Activated CD4-positive, alpha-beta memory T cell treated with anti-CD3 and anti-CD28 coated beads, Interleukin-2, amount 10 ng/mL, durations not matched to agents 7 days and 5 days (primary cell): ENCODE measurements around the gene PPP3CA. TPM values are rescaled to one million over a fixed set of nuclear protein-coding genes. Genes with fewer than 3 reads are reported as not detected.
"Not testable (repeated sequence)": the region's sequence is repeated elsewhere in the genome, so short reads cannot be mapped to it uniquely, and the experiment has no call there.

Experiments
- CTCF ChIA-PET: fragments of 350-600 bp; sonication (Branson Sonifier 250); formaldehyde crosslinking; loops from one replicate; lab custom pipeline; 2021; ENCODE audit warnings: antibody characterized with exemption, inconsistent platforms; lab: Charles Lee
- POLR2A ChIA-PET: fragments of 350-600 bp; sonication (Branson Sonifier 250); formaldehyde crosslinking; loops from one replicate; lab custom pipeline; 2021; ENCODE audit warnings: antibody characterized with exemption; lab: Charles Lee
- DNase-seq: peaks from one replicate; pipeline ENCODE4 v3.0.0-alpha.2; 2020
- H3K27ac Mint-ChIP-seq: one replicate; pipeline ENCODE4 v1.8.0; 2021; ENCODE audit warnings: mild to moderate bottlenecking, mixed read lengths
- H3K27me3 Mint-ChIP-seq: one replicate; pipeline ENCODE4 v1.8.0; 2021; ENCODE audit warnings: mixed read lengths
- H3K36me3 Mint-ChIP-seq: one replicate; pipeline ENCODE4 v1.8.0; 2021; ENCODE audit warnings: low read depth, mixed read lengths
- H3K4me1 Mint-ChIP-seq: one replicate; pipeline ENCODE4 v1.8.0; 2021; ENCODE audit warnings: mixed read lengths
- H3K4me3 Mint-ChIP-seq: one replicate; pipeline ENCODE4 v1.8.0; 2021; ENCODE audit warnings: mild to moderate bottlenecking, mixed read lengths
- H3K9me3 Mint-ChIP-seq: one replicate; pipeline ENCODE4 v1.8.0; 2021; ENCODE audit warnings: mixed read lengths
- total RNA-seq, 2 experiments: library from RNA; stranded (reverse); gene quantifications; one replicate each; pipeline ENCODE4 v1.2.3, GENCODE V29; 2021

Gene PPP3CA
- total RNA-seq, 2 experiments from 2014 or later = 45.5 to 48.6 TPM

DNA sequence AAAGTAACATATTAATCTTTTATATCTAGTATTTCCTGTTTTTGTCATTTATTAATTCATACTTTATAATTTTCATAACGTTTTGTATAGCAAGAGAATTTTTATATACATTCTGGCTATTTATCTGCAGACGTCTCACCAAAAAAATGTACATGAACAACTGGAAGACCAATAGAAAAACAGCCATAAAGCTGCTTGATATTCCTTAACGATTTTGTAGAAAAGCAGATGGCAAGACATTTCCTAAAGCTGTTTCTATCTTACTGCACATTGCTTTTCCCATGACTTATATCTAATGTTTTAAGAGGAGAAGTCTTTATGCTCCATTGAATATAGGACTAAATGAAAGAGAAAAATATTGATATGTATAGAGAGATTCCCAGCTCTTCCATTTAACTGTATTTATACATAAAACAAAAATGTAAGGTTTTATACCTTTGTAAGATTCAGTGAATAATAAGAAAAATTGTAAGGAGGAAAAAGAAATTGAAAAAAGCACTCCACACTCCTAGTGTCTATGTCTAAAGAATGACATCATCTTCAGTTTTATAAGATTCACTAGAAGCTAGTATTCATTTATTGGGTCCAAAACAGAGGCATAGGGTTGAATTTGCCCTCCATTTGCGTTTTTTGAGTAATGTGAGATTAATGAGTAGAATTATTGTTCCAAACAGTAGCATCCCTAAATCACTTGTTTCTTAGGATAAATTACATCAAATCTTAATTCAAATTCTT lies 248.5 kb downstream of the PPP3CA start:
- Mint-ChIP-seq H3K9me3 (no peaks in the 10 kb centered on the region), H3K36me3 (peaks cover 6% of the 10 kb centered on the region), H3K27ac (no peak overlapping the region), H3K27me3 (no peaks in the 10 kb centered on the region), H3K4me1 (peaks cover 17% of the 10 kb centered on the region), H3K4me3 (no peak overlapping the region)
- ChIA-PET CTCF (no interaction called here), POLR2A (no interaction called here)
- no peak for DNase-seq

DNA sequence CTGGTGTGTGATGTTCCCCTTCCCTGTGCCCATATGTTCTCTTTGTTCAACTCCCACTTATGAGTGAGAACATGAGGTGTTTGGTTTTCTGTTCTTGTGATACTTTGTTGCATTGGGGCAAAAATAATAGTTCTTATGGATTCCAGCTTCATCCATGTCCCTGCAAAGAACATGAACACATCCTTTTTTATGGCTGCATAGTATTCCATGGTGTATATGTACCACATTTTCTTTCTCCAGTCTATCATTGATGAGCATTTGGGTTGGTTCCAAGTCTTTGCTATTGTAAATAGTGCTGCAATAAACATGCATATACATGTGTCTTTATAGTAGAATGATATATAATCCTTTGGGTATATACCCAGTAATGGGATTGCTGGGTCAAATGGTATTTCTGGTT lies 254.7 kb downstream of the PPP3CA start:
- H3K4me1 Mint-ChIP-seq, CTCF ChIA-PET, H3K27me3 Mint-ChIP-seq, H3K4me3 Mint-ChIP-seq, H3K9me3 Mint-ChIP-seq, DNase-seq, H3K27ac Mint-ChIP-seq, POLR2A ChIA-PET: not testable (repeated sequence)
- H3K36me3 Mint-ChIP-seq = peaks cover 21% of the 10 kb centered on the region

DNA sequence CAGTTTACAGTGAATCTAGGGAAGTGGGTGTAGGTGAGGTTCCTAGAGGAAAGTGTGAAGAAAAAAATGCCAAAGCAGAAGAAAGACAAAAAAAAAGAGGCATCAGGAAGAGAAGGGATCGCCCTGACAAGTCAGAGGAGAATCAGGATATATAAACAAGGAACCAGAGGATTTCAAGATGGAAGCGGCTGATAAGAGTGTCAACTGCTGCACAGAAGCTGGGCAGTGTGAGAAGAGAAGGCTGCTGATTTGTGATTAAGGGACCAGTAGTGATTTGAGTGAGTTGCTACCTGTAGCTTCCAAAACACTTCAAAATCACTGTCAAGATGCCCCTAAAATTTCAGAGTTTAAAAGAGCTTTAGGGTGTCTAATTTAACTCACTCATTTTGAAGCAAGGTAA lies 258.2 kb downstream of the PPP3CA start:
- H3K4me1 Mint-ChIP-seq = no peaks in the 10 kb centered on the region
- peaks cover 3% of the 10 kb centered on the region for H3K9me3 Mint-ChIP-seq
- H3K27ac Mint-ChIP-seq = no peak overlapping the region
- DNase-seq = no peak
- peaks cover 26% of the 10 kb centered on the region for H3K36me3 Mint-ChIP-seq
- no peak overlapping the region for H3K4me3 Mint-ChIP-seq
- H3K27me3 Mint-ChIP-seq = no peaks in the 10 kb centered on the region
- POLR2A ChIA-PET = no interaction called here
- CTCF ChIA-PET = interaction anchor here (0.7 kb wide), 1 partner anchor 258 kb away, joined by 3 read pairs; the partner anchor contains the start of gene PPP3CA

DNA sequence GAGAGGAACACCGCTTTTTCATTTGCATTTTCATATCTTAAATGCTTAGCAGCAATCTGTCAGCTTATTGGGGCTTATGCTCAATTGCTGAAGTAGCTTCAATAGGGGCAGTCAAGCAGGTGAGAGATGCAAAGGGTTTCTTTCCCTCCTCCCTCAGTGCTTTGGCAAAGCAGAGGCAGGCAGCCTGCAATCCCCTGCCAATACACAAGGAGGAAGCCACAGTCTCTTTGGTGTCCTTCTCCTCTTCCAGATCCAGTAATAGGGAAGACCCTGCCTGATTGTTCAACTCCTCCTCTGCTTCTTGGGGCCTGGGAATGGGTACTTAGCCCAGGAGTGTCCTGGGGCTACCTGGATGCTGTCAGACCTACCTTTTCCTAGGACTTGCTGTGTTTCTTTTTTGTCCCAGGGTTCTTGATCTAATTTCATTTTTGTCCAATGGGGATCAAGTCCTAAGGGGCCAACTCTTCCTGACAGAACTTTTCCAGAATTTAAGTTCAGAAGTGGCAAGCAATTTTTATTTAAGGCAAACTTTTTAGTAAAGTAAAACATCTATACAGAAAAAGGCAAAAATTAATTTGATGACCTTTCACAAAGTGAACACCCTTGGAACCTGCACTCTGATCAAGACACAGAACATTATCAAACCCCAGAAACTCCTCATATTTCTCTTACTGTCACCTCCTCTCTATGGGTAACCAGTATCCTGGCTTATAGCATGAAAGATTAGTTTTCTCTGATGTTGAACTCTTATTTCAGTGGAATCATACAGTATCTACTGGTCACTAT lies 260.3 kb downstream of the PPP3CA start:
- Mint-ChIP-seq H3K36me3 (peaks cover 25% of the 10 kb centered on the region), H3K9me3 (no peaks in the 10 kb centered on the region), H3K27ac (no peak overlapping the region), H3K4me3 (no peak overlapping the region), H3K4me1 (no peaks in the 10 kb centered on the region), H3K27me3 (no peaks in the 10 kb centered on the region)
- ChIA-PET CTCF (no interaction called here), POLR2A (no interaction called here)
- DNase-seq = no peak

DNA sequence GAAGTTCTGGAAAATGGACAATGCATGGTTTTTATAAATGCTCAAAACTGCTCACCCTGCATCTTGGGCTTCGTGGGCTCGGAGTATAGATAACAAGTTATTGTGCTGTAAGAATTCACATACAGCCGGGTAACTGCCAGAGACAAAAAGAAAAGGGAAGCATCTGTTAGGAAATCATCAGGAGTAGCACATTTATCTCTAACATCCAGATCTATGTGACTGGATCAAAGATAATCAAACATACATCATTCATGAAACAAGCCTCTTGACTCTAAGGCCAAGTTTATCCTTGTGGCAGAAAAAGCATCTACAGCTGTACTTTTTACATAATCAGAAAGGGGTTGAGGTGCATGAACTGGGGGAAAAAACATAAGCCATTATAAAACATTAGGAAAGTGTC lies 264.2 kb downstream of the PPP3CA start:
- no peak for DNase-seq
- Mint-ChIP-seq H3K4me3 (no peak overlapping the region), H3K9me3 (no peaks in the 10 kb centered on the region), H3K4me1 (no peaks in the 10 kb centered on the region), H3K27ac (no peak overlapping the region), H3K27me3 (no peaks in the 10 kb centered on the region), H3K36me3 (peaks cover 40% of the 10 kb centered on the region)
- ChIA-PET CTCF (no interaction called here), POLR2A (no interaction called here)

DNA sequence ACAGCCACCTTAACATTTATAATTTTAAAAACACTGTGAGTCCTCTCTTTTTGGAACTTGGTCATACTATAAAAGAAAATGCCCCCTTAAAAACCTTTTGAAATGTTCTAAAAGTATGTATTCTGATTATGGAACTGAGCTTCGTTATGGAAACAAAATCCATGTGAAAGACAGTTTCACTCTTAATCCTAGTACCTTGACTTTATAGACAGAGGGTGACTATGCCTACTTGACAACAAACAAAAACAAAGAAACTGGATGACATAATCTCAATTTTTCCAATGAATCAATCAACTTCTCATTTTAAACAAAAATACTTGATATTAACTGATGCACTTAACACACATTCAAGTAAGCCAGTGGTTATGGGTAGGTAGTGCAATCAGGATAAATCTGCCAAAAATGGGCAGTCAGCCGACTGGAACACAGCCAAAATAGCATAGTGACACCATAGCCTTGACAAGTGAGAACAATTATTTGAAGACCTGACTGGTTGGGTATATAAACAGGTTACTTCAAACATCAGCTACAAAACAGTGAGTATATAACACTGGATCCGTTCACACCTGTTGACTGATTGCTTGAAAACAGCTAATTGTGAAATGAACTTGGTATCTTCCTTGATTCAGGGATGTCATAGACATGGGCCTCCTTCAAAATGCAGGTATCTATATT lies 265.5 kb downstream of the PPP3CA start:
- Mint-ChIP-seq H3K36me3 (peaks cover 31% of the 10 kb centered on the region), H3K4me1 (no peaks in the 10 kb centered on the region)
- POLR2A ChIA-PET = no interaction called here

DNA sequence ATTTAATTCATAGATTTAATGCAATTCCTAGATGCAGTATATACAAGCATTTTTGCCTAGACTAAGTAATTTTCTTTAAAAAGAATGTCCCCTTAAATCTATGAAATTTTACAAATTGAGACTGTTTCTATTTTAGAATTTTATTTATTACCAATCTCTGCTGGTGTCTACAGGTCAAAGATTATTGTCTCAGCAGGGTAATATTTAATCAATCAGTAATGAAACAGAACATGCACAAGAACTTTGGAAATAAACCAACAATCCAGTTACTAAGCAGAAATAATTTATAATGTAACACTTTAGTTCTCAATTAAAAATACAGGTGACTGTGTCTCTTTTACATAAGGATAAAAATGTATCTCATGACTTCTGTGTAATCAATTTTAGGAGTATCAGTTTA lies 266.2 kb downstream of the PPP3CA start:
- Mint-ChIP-seq H3K27ac (no peak overlapping the region), H3K27me3 (no peaks in the 10 kb centered on the region), H3K4me1 (no peaks in the 10 kb centered on the region), H3K9me3 (no peaks in the 10 kb centered on the region), H3K36me3 (peaks cover 31% of the 10 kb centered on the region), H3K4me3 (no peak overlapping the region)
- POLR2A ChIA-PET = no interaction called here
- DNase-seq = no peak
- CTCF ChIA-PET = no interaction called here

More for the DNA sequence above, 265.5 kb downstream of the PPP3CA start:
- Mint-ChIP-seq H3K4me3 (no peak overlapping the region), H3K27me3 (no peaks in the 10 kb centered on the region), H3K27ac (no peak overlapping the region), H3K9me3 (no peaks in the 10 kb centered on the region)
- DNase-seq = no peak
- CTCF ChIA-PET = no interaction called here

DNA sequence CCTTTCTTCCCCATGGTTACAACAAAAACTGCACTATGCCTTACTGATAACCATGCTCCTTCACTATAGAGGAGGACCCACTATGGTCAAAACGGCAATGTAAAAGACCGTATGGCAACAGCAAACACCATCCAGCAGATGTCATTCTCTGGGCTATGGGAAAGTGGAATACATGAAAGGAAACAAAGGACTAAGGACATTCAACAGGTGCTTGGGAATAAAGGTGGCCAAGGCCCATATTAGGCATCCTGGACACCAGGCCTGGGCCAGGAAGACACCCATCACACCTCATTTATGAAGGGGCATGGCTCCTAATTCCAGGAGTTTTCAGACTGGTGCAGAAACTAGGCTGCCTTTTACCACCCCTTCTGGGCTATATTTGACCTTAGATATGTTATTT lies 268.4 kb downstream of the PPP3CA start:
- no peaks in the 10 kb centered on the region for H3K9me3 Mint-ChIP-seq
- H3K27ac Mint-ChIP-seq = no peak overlapping the region
- ChIA-PET CTCF (no interaction called here), POLR2A (no interaction called here)
- H3K4me1 Mint-ChIP-seq = peaks cover 2% of the 10 kb centered on the region
- no peak for DNase-seq
- H3K27me3 Mint-ChIP-seq = no peaks in the 10 kb centered on the region
- no peak overlapping the region for H3K4me3 Mint-ChIP-seq
- H3K36me3 Mint-ChIP-seq = peaks cover 40% of the 10 kb centered on the region

DNA sequence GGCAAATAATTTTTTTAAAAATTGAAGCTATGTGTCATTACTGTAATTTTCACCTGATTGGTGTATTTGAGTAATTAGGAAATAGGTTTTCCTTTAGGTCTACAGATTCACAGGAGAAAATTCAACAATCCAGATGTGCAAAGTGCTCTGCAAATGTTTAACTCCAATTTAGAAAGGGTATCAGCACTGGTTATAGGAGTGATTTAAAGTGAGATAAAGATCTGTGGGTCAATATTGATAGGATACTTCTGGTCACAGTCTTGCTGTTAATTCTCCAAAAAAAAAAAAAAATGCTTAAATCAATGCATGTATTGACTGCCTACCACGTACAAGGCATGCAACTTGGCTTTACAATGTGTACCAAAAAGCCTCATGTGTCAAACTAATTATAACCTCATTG lies 271.3 kb downstream of the PPP3CA start:
- Mint-ChIP-seq H3K4me3 (no peak overlapping the region), H3K4me1 (peaks cover 2% of the 10 kb centered on the region), H3K36me3 (peaks cover 28% of the 10 kb centered on the region), H3K27ac (no peak overlapping the region), H3K9me3 (no peaks in the 10 kb centered on the region), H3K27me3 (no peaks in the 10 kb centered on the region)
- POLR2A ChIA-PET = no interaction called here
- CTCF ChIA-PET = no interaction called here
- DNase-seq = no peak

DNA sequence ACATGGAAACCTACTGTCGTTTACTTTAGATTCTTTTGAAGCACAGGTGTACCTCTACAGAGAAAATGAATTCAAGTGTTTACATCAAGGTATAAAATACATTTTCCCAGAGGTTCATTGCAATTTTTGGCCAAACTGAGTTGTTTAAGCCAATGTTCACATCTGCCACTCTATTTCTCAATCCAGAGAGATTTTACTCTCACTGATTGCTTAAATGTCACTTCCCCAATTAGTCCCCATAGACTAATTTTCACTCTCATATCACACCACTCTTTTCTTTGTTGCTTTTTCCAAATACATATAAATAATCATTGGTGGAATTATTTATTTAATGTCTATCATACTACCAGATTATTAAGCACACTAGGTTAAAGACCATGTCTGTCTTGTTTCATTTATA lies 271.8 kb downstream of the PPP3CA start:
- Mint-ChIP-seq H3K4me1 (peaks cover 2% of the 10 kb centered on the region), H3K36me3 (peaks cover 25% of the 10 kb centered on the region), H3K27ac (no peak overlapping the region), H3K4me3 (no peak overlapping the region), H3K9me3 (no peaks in the 10 kb centered on the region), H3K27me3 (no peaks in the 10 kb centered on the region)
- CTCF ChIA-PET = no interaction called here
- no peak for DNase-seq
- POLR2A ChIA-PET = no interaction called here

DNA sequence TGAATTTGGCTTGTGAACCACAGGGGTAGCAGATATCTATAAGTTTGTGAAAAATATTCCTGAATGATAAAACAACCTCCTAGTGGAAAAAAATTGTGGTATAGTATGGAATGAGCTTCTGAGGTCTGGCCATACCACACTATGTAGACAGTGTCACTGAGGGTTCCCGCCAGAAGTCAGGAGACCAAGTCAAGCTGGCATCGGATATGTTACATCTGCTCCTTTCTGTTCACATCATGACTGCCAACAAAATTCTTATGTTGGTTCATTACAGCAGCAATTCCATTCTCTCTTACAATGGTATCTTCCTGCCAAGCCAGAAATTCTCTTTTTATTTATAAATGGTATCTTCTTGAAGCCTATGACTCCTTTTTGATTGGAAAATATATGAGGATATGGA lies 273.0 kb downstream of the PPP3CA start:
- Mint-ChIP-seq H3K4me3 (no peak overlapping the region), H3K27me3 (no peaks in the 10 kb centered on the region), H3K36me3 (peaks cover 20% of the 10 kb centered on the region), H3K4me1 (peaks cover 2% of the 10 kb centered on the region), H3K9me3 (no peaks in the 10 kb centered on the region), H3K27ac (no peak overlapping the region)
- CTCF ChIA-PET = no interaction called here
- DNase-seq = no peak
- POLR2A ChIA-PET = no interaction called here

DNA sequence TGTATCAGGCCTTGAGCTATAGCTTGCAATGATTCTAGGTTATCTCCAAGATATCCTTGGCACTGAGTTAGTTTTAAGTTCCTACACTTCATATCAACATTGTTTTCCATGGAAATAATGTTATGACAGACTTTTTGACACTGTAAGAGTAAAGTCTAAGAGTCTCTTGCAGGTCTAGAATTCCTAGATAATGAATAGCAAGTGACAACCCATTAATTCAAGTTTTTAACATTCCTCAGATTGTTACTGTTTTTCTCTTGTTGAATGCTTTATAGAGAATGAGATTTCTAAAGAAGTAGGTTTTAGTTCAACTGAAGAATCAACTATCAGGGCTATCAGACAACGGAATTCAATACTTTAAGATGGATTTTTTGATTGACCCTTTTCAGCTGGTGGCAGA lies 276.1 kb downstream of the PPP3CA start:
- H3K4me3 Mint-ChIP-seq = no peak overlapping the region
- peaks cover 2% of the 10 kb centered on the region for H3K4me1 Mint-ChIP-seq
- peaks cover 20% of the 10 kb centered on the region for H3K36me3 Mint-ChIP-seq
- ChIA-PET POLR2A (no interaction called here), CTCF (no interaction called here)
- DNase-seq = no peak
- no peak overlapping the region for H3K27ac Mint-ChIP-seq
- no peaks in the 10 kb centered on the region for H3K9me3 Mint-ChIP-seq
- H3K27me3 Mint-ChIP-seq = no peaks in the 10 kb centered on the region

DNA sequence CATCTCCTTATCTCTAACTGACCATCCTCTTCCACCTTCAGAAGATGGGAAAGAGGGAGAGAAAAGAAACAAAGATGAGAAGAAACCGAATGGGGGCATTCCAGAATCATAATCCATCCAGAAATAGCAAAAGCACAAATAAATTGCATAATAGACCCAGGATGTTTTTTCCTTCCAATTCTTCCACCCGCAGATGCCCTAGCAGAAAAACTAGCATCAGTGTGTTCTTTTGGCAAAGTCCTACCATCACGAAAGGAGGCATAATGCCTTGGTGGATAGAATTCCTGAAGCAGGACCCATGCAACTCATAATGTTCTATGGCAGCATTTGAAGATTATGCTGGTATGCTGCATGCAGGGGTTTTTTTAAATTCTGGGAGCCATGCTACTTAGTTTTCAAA lies 279.2 kb downstream of the PPP3CA start:
- Mint-ChIP-seq H3K9me3 (no peaks in the 10 kb centered on the region), H3K36me3 (peaks cover 8% of the 10 kb centered on the region), H3K4me3 (no peak overlapping the region), H3K4me1 (no peaks in the 10 kb centered on the region), H3K27ac (no peak overlapping the region), H3K27me3 (no peaks in the 10 kb centered on the region)
- ChIA-PET POLR2A (no interaction called here), CTCF (no interaction called here)
- no peak for DNase-seq
